Stimulated activated CD8-positive, alpha-beta memory T cell treated with anti-CD3 and anti-CD28 coated beads, Interleukin-4, amount 100 ng/mL, for 48 hours (primary cell): Measurements from ENCODE around the gene MLF2.
A peak's percentile ranks its signal among the peaks of the same experiment; 100 is the strongest.

Experiments
- DNase-seq: peaks from one replicate; pipeline ENCODE4 v3.0.0-alpha.2; 2020

MLF2 gene

GRCh38 chr12:6777386-6777785, 24.4 kb upstream of the MLF2 start:
- no peak for DNase-seq

DNA sequence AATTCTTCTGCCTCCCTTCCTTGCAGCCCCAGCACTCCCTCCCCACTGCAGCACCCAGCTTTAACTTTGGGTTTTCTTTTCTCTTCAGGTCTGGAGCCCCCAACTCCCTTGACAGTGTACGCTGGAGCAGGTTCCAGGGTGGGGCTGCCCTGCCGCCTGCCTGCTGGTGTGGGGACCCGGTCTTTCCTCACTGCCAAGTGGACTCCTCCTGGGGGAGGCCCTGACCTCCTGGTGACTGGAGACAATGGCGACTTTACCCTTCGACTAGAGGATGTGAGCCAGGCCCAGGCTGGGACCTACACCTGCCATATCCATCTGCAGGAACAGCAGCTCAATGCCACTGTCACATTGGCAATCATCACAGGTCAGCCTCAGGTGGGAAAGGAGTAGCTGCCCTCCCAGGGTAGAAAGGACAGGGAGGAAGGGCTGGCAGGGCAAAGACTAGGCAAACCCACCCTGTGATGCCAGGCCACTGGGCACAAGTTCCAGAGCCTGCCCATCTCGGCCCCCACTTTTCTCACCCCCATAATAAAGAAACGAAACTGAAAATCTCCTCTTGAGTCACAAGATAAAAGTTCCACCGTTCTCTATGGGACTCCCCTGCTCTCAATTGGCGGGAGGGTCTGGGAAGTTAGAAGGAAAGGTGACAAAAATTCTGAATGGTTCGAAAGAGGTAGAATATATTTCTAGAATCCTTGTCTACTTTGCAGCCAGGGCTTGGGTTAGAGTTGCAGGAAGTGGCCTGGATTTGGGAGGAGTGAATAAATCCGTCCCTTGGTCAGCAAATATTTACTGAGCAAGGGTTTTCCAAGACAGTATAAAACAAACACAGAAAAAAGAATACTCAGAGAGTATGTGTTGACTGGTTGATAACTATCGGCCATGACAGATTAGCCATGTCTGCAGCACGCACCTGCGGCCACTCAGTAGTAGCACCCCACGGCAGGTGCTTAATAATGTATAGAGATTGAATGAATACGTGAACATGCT, 22.5 kb upstream of the MLF2 start:
- DNase-seq: no peak

DNA sequence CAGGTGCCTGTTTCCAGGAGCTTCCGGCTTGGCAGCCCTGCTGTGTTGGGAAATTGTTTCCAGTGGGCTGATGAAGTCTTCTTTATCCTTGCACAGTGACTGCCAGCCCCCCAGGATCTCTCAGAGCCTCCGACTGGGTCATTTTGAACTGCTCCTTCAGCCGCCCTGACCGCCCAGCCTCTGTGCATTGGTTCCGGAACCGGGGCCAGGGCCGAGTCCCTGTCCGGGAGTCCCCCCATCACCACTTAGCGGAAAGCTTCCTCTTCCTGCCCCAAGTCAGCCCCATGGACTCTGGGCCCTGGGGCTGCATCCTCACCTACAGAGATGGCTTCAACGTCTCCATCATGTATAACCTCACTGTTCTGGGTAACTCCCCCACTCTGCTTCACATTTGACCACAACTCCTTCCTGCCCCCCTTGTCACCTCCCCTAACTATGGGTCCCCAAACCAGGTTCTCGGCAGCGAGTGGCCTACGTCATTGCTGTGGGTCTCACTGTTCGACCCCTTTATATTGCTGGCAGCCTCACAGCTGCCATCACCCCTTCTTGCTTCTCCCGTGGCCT, 21.6 kb upstream of the MLF2 start:
- peak; percentile 74 for DNase-seq

DNA sequence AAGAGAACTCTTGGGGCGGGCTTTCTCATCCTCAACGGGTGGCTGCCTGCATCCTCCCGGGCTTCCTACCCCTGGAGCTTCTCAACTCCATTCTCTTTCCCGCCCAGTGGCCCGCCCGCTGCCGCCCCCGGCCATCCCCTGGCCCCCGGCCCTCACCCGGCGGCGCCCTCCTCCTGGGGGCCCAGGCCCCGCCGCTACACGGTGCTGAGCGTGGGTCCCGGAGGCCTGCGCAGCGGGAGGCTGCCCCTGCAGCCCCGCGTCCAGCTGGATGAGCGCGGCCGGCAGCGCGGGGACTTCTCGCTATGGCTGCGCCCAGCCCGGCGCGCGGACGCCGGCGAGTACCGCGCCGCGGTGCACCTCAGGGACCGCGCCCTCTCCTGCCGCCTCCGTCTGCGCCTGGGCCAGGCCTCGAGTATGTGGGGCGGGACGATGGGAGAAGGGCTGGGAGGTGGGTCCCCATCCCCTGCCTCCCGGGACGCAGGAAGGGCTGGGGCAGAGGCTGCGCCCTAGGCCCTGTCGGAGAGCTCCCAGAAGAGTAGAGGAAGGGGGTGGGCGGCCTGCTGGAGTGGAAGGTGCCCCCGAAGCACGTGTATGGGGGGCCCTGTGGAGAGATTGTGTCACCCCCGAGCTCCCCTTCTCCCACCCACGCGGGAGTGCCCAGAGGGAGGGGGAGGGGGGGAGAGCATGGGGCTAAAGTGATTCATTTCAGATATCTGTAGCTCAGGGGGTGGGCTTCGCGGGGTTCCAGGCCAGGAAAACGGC, 20.8 kb upstream of the MLF2 start:
- DNase-seq: peak; percentile 88

- no peak for DNase-seq
Measured at GRCh38 chr12:6772726-6773589, 20.0 kb upstream of the MLF2 start.

DNA sequence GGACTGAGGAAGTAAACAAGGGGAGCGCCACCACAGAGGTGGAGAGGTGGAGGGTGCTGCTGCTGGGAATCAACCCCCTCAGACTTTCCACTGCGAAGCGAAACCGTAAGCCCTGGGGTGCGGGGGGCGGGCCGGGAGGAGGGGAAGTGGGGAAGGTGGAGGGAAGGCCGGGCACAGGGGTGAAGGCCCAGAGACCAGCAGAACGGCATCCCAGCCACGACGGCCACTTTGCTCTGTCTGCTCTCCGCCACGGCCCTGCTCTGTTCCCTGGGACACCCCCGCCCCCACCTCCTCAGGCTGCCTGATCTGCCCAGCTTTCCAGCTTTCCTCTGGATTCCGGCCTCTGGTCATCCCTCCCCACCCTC, 19.4 kb upstream of the MLF2 start, which contains the start of gene LAG3:
LAG3 (plus strand) TSS at position 190 of the 365 bp plus-strand sequence. CDS start 333 bp downstream, outside the sequence.
- DNase-seq: peak; percentile 86

GRCh38 chr12:6771509-6772330, 18.8 kb upstream of the MLF2 start:
- no peak for DNase-seq

DNA sequence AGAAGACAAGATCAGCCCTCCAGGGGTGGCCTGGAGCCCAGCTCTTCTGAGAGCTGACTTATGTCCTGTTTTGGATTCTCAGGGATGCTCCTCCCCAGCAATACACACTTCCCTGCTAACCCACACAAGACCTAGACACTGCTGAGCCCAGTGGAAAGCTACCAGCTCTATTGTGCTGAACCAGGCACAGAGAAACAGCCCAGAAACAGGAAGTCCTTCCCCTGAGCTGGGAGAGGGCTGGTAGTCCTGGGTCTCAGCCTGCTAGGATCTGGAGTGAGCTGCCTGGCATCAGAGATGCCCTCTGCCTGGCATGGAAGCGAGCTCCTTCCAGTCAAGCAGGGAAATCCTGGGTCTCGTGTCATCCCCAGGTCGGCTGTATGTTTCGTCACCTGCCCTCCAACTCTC, 18.2 kb upstream of the MLF2 start:
- DNase-seq: no peak

GRCh38 chr12:6770600-6770999, 17.7 kb upstream of the MLF2 start:
- DNase-seq: no peak

DNA sequence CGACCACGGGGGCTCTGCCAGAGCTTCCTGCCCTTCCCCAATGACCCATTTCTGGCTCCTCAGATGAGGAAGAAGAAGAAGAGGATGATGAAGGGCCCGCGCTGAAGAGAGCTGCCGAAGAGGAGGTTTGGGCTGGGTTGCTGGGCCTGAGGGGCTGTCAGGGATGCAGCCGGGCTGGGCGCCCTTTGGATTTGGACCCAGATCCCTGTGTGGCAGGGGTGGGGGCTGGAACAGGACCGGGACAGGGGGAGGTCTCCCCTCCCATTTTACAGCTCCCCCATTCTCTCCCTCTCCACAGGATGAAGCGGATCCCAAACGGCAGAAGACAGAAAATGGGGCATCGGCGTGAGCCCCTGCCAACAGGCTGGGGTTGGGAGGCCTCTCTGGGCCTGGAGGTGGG, 17.2 kb upstream of the MLF2 start:
- no peak for DNase-seq

DNA sequence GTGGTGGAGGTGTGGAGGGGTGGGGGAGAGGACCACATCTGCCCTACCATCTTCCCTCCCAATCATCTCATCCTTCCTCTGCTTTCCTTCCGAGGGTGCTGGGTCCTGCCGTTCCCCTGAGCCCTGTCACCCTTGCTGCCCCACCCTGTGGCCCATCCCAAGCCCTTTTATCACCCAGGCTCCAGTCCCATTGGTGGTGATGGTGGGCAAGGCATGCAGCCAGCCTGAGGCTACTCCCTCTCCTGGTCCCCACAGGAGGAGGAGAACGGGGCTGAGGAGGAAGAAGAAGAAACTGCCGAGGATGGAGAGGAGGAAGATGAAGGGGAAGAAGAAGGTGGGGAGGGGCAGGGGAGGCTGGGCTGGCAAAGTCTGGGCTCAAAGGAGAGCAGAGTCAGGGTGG, 16.7 kb upstream of the MLF2 start:
- no peak for DNase-seq

GRCh38 chr12:6768990-6769389, 16.0 kb upstream of the MLF2 start:
- DNase-seq: no peak

DNA sequence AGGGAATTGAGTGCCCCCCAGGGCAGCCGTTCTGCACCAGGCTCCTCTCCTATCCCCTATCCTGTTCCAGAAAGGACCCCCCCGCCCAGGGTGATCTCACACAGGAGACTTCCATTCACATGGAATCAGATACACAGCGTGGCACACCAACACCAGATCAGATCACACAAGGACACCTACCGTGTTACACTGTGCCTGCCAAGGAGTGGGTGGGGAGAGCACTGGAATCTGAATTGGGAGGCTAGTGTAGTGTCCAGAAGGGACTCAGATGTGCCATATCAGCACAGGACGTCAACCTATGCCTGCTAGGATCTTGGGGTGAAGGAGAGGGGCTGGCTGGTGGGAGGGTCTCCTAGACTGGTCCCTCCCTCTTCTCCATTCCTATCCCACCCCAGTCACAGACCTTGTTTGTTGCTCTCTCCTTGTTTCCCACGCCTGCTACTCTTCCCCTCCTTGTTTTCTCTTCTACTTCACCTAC, 15.5 kb upstream of the MLF2 start:
- DNase-seq: no peak

- DNase-seq: no peak
Measured at GRCh38 chr12:6767353-6768319, 14.7 kb upstream of the MLF2 start.

DNA sequence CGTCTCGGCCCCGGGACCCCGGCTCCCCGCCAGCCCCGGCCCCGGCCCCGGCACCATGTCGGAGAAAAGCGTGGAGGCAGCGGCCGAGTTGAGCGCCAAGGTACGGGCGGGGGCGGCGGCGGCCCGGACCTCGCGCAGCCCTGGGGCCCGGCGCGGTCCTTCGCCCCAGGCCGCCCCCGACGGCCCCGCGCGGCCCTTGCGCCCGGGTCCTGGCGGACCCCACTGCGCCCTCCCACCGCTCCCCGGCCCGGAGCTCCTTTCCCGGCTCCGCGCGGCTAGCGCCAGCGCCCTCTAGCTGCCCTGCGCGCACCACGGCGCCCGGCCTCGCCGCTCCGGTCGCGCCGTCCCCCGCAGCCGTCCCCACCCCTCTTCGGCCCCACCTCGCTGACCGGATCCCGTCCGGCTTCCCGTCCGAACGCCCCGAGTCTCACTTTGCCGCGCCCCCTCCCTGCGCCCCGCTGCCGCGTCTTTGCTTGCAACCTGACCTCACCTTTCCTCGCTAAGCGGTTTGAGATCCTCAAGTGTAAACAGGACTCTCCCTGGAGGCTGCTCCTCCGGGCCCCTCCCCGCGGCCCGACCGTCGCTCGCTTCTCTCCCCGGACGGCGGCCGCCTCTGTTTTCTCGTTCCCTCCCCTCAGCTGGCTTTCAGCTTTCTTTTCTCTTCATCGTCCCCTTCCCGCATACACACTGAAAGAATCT, 13.9 kb upstream of the MLF2 start:
- DNase-seq: peak; percentile 75

DNA sequence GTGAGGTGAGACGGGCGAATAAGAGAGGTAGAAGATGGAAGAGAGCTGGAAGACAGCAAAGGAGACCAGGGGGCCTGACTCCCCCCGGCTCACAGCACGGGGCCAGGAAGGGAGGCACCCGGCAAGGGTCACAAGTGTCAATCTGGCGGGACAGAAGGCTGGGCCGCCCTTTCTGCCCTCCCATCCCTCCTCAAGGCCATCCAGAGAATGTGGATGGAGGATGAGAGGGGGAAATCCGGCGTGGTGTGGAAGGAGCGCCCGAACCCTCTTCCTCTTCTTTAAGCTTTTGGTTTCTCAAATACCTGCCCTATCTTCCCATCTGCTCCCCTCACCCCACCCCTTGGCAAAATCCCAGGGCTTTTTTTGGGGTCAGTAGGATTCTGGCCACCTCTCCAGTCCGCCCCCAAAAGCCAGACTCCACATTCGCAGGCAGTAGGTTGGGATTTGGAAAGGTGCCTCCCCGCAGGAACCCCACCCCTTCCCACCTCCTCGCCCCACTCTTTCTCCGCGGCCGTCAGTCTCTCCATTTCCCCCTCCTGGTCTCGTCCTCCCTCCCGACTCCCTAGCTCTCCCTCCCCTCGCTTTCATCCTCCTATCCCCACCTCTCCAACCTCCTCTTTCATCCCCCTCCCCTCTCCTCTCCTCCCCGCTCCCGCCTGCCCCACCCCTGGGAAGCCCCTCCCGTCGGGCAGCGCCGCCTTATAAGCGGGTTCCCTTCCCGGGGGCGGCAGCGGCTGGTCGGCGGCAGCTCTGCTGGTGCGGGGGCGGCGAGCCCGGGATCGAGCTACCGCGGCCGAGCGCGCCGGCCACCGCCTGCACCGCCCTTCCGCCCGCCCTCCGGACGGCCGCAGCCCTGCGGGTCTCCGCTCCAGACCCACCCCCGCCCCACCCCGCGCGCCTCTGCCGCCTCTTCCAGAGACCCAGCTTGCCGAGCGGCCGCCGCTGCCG, 13.0 kb upstream of the MLF2 start, which contains the start of gene PTMS:
PTMS (plus strand) TSS at position 730 of the 948 bp plus-strand sequence. CDS start 343 bp downstream, outside the sequence.
- DNase-seq: peak; percentile 72

DNA sequence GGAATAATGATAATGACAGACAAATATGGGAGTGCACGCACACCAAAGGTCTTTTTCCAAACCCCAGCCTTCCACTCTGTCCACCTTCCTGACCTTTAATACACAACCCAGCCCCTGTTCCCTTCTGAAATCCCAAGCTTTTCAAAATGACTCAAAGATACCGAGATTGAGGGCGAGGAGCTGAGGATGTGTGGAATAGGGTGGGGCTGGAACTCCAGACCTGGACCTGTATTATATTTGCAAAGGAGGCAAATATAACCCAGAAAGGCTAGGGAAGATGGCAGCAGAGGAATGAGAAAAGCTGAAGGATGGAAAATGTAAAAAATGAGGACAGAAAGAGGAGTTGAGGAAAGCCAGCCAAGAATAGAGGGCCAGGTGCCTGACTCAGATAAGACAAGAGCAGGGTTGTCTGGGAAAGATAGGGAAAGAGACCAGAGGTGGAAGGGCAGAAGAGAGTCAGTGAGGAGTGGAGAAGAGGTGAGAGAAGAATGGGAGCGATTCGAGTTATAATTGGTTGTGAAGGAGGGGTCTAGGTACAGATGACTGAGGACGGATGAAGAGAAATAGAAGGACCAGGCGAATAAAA, 12.2 kb upstream of the MLF2 start:
- no peak for DNase-seq
